NCI-H2029 treated with DMSO at 0.1 percent for 48 hours (cell line): ENCODE results near the gene NCOA1.
A peak's percentile ranks its signal among the peaks of the same experiment; 100 is the strongest.

ENCODE experiments used
- DNase-seq: peaks from one replicate; lab custom pipeline; 2025; lab: John Stamatoyannopoulos, UW

Gene NCOA1

DNA sequence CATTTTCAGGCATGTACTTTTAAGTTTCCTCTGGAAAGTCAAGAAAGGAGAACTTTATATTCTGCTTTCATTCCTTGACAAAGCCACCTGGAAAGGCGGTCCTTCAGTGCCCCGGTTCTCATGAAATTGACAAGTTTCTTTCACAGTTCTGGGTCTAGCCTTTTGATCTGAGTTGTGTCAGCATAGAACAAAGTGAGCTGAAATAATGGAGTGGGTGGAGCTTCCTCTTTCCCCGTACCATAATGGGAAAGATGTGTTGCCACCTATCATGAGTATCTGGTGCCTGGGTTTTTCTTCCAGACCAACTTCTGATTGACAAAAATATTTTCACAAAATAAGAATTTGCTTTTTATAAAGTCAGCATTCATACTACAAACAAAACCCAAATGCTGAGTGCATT is 252.9 kb downstream of the NCOA1 start:
- no peak for DNase-seq

DNA sequence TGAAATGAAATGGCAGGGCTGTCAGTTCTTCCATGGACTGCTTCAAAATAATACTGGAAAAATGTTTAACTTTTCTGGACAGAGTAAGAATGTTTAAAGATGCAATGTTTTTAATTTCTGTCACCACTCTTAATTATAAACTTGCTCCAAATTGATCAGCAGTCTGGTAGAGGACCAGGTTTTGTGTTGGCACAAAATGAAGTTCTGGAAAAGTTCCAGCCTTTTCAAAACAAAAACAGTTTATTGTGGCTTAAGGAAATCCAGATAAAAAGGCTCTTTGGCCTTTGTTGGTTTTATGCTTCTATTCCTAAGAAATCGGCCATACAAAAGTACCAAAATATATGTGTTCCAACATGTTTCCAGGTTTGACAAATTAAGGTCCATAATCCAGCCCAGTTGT is 253.3 kb downstream of the NCOA1 start:
- DNase-seq = no peak

DNA sequence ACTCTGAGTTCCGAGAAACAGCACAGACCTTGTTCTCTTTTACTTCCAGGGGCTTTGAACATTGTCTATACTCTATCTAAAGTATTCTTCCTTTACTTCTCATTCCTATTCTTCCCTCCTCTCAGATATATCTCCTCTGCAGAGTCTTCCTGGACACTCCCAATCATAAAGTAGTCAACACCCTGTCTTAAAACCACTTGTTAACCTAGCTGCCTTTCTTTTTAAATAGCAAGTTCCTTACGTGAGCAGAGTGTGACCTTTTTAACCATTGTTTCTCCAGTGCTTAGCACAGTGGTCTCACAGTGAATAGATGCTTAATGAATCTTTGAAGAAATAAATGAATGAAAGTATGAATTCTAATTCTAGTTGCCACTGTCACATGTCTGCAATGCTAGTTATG is 254.8 kb downstream of the NCOA1 start:
- DNase-seq = no peak

DNA sequence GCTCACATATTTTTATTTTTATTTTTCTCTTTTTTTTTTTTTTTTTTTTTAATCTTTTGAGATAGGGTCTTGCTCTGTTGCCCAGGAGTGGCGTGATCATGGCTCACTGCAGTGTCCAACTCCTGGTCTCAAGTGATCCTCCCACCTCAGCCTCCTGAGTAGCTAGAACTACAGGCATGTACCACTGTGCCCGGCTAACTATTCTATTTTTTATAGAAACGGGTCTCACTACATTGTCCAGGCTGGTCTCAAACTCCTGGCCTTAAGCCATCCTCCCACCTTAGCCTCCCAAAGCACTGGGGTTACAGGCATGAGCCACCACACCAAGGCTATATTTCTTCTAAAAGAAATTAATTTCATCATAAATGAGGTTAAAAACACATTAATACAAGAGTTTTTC is 256.2 kb downstream of the NCOA1 start:
- no peak for DNase-seq

DNA sequence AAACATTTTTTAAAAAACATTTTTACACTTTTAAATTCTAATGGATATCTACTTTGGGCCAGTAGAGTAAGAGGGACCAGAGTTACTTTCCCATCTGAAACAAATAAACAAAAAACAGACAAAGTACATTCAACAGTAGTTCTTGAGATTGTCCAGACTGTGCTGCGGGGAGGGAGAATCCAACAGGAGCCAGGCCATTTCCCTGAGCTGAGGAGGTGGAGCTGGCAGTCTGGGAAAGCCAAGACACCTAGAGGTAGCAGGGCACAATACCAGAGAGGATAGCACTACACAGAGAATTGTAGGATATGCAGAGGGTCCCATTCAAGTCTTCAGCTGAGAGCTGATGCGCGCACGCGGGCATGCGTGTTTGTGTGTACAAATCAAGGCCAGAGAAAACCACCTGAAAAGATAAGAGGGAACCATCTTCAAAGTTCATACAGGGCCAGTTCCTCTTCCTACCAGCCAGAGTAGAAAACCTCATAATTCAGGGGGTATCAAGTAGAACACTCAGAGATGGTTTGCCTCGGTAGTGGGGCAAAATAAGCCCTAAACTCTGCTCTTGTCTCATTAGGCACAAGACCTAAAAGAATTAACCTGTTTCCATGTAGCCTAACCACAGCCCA is 258.1 kb downstream of the NCOA1 start:
- no peak for DNase-seq

DNA sequence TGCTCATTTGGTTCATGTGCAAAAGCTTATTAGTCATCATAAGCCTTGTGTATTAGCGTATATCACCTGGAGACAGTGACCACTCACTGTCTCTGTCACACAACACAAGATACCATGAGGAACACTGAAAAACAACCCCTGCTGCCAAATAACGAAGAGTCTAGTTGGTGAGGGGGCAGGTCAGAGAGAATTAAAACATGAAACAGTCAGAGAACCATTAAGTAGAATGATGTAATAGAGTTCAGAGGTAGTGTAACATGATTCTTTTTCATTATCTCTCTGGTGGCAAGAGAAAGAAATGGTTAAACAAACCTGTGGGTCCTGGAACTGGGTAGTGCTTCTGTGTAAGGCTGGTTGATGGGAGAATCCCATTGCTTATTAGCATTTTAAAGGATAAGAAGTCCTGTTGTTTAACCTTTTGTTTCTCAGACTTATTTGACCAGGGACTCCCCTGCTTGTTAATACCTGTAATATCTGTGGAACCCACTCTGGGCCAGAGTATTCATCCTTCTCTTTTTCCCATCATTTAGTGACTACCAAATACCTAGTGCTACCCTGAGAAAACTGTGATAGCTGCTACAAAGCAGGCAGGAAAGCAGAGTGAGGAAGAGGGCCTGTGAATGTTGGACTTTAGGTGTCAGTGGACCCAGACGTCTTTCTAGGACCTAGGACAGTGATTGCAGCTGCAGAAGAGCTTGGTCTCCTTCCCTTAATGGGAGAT is 264.1 kb downstream of the NCOA1 start:
- DNase-seq = peak; percentile 19

DNA sequence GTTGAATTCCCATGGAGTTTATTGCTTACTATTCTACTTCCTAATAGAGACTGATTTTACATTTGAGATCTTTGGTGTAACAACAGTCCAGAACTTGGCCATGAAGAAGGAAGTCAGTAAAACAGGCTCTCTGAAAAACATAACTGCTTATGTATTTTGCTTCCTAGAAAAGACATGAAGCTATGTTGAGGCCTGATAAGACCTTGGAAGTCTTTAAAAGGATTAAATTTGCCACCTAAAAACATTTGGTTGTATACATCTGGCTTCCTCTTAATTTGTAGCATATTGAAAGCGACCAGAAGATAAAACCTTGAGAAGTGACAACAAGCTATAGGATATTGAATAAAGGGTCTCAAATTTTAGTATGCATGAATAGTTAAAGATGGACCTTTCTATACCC is 265.7 kb downstream of the NCOA1 start:
- no peak for DNase-seq

DNA sequence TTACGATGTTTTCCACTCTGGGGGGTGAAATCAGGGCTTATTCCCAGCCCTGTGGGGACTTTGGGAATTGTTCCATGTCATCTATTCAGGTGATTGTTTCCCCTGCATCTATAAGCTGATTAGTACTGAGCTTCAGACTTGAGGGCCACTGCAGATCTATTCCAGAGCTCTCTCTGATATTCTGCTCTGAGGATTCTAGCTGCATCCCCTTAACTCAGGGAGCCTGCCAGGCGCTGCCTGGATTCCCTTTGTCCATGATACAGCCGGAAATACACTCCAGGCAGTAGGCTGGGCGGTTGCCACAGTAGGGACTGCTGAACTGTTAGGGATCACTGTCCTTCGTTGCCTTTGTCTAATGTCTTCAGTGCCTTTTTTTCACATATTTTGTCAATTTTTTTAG is 270.8 kb downstream of the NCOA1 start:
- no peak for DNase-seq

DNA sequence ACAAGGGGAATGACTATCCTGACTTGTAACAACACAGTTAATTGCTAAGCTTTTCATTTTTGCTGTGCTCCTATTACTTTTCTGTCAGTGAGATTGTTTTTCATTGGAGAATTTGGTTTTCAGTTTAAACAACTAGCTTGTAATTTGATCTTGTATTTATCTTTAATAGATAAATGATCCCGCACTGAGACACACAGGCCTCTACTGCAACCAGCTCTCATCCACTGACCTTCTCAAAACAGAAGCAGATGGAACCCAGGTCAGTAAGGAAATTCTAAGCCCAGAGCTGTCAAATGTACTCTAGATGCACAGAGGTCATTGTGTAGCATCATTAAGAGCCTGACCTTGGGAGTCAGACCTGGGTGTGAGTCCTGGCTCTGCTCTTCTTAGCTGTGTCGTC is 271.5 kb downstream of the NCOA1 start:
- DNase-seq = no peak

DNA sequence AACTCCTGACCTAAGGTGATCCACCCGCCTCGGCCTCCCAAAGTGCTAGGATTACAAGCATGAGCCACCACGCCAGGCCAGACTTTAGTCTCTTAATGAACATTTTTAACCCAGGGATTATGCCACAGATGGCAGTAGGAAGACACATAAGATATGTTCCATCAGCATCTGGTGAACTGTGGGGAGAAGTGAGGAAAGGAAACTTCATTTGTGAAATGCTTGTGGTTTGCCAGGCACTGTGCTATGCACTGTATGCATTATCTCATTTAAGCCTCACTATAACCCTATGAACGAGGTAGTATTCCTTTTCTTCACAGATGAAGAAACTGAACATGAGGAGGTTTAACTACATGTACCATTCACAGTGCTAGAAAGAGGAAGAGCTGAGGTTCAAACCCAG is 272.8 kb downstream of the NCOA1 start:
- no peak for DNase-seq

DNA sequence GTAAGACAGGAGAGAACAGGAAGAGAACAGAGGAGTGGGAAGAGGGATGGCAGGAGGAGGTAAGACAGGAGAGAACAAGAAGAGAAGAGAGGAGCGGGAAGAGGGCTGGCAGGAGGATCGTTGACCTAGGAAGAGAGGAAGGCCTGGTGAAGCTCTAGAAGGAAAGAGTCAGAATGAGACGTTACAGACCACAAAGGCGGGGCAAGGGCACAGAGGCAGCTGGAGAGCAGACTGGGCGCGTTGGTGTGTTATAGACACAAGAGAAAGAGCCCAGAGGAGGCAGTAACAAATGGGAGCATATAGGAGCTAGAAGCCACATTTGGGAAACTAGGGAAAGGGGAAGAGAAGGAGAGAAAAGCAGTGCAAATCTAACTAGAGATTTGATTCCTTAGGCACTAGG is 275.6 kb downstream of the NCOA1 start:
- no peak for DNase-seq

DNA sequence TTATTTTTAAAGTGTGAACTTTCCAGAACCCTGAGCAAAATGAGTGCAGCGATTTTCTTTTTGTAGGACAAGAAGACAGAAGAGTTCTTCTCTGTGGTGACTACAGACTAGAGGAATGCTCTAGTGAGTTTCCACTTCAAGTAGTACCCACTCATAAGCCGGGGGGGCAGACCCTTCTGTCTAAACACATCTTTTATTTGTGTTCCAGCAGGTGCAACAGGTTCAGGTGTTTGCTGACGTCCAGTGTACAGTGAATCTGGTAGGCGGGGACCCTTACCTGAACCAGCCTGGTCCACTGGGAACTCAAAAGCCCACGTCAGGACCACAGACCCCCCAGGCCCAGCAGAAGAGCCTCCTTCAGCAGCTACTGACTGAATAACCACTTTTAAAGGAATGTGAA is 277.0 kb downstream of the NCOA1 start:
- DNase-seq = peak; percentile 30

DNA sequence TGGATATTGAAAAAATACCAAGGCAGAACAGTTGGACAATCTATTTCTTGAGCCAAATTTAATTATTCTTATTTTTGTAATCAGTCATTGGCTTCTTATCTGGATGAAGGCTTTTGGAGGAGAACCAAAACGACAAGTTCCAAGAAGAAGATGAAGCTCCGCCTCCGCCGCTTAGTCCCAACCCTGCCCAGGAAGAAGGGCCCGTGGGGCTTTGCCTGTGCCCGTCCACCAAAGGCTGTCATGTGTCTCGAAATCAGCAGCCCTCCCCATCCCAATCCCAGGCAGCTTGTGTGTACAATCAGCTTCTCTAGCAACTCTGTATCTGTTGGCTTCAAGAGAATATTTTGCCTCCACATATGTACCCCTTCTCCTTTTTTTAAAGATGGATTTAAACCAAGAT is 277.5 kb downstream of the NCOA1 start:
- no peak for DNase-seq

DNA sequence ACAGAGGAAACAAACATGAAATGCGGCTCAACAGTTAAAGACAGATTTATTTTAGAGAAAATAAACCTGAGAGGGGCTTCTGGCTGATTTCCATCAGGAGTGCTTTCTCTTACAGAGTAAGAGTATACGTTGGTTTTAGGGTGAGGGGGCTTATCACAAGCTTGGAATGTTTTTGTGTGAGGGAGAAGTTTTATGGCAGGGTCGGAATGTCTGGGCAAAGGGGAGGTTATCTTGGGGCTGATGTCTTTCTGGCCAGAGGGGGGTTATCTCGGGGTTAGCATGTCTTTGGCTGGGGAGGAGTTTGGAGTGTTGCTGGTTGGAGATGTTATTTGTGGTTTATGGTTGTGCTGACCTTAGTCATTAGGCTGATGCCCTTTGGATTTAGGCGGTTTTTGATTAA is 280.0 kb downstream of the NCOA1 start:
- no peak for DNase-seq

DNA sequence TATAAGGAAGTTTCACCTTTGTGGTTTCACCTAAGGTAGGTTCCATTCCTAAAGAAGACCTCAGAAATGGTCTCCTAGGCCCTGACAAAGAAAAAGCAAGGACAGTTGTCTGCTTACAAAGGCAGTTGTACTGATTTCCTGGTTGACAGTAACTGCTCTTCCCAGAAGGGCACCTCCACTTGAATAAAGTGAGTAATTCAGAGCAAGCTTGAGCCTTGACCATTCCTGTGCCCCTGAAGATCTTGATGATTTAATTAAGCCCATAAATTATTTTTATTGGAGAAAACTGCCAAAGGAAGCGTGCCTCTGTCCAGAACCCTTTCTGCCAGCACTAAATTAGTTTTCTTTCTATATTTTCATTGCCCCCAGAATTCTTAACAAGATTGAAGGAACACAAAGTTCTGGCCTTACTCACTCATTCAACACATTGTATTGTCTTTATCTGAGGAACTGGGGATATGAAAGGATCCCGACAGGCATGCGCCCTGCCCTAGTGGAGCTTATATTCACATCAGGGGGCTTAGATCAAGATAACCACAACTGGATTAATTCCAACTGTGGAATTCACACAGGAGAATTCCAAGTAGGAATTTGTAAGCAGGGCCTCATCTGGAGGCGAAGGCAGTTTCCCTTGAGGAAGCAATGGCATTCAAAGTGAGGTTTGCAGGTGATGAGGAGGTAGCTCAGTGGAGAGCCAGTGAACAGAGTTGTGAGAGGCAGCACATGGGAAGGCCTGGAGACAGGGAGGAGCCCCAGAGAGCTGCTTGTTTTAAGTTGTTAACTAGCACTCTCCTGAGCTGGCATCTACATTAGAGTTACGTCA is 280.9 kb downstream of the NCOA1 start:
- DNase-seq = no peak

DNA sequence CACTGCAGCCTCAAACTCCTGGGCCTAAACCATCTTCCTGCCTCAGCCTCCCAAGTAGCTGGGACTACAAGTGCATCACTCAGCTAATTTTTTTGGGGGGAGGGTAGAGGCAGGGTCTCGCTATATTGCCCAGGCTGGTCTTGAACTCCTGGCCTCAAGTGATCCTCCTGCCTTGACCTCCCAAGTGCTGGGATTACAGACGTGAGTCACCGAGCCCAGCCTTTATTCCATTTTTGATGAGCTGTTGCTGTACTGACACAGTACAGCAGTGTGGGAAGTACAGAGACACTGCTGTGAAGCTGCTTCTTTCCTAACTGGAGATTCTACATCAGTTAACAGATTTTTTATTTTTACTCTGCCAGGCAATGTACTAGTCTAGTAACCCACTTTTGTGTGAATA is 283.3 kb downstream of the NCOA1 start:
- no peak for DNase-seq

DNA sequence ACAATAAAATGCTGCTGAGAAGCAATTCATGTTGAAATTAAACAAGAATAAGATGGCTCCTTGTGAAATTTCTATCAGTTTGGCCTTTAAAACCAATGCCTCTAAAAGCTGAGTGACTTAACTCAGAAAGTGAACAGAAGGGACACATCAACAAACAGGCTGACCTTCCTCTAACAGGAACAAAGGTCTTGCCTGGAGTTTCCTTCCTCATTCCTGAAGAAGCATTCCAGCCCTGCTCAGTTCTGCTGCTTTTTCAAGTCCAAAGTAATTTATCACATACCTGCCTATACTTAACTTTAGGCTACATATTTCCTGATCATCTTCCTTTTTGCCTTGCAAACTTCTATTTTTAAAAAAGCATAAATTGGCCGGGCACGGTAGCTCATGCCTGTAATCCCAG is 288.1 kb downstream of the NCOA1 start:
- DNase-seq = no peak

DNA sequence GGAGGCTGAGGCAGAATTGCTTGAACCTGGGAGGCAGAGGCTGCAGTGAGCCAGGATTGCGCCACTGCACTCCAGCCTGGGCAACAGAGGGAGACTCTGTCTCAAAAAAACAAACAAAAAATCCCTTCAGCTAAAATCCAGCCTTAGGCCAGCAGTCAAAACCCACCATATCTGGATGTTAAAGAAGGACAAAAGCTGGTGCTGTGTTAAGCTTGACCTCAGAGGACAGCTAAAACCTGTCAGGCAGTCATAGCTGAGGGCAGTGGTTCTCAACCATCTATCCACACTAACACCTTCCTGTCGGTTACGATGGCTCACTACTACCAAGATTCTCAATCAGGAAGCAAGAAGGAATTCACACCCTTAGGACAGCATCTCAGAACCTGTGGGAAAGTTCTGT is 292.6 kb downstream of the NCOA1 start:
- DNase-seq = no peak

DNA sequence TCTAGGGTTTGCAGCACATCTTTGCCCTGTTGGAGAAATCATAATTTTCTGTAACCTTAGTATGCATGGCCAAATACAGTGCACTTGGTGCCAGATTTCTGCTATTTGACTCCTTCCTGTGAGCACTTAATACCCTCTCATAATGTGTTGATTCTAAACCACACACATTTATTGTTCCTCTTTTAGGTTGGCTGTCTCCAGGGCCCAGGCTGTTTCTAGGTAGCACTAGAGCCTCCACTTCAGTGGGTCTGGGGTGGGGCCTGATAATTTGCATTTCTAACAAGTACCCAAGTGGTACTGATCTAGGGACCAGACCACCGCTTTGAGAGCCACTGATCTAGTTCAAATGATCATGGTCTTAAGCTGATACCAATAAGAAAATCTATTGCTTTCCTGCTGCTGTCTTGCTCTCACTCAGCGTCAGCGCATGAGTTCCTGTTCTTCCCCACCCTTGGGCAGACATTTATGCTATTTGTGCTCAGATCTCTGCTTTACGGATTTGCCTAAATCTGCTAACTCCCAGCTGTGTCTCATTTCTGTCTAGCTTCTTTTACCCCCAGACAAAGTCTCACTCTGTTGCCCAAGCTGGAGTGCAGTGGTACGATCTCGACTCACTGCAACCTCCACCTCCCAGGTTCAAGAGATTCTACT is 294.7 kb downstream of the NCOA1 start:
- peak; percentile 65 for DNase-seq

DNA sequence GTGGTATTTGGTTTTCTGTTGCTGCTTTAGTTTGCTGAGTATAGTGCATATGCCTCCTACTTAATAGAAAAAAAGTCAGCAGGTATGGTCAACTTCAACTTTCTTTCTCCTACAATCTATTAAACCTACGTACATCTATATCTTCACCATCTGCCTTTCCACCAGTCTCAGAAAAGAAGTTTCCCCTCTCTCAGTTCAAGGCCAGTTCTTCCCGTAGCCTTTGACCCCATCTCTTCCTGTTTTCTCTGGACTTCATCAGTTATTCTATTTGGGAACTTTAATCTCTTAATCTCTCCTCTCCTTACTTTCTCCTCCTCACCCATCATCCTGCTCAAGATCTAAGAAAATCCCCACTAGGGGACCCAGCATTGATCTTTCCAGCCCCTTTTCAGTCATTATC is 296.5 kb downstream of the NCOA1 start:
- no peak for DNase-seq

DNA sequence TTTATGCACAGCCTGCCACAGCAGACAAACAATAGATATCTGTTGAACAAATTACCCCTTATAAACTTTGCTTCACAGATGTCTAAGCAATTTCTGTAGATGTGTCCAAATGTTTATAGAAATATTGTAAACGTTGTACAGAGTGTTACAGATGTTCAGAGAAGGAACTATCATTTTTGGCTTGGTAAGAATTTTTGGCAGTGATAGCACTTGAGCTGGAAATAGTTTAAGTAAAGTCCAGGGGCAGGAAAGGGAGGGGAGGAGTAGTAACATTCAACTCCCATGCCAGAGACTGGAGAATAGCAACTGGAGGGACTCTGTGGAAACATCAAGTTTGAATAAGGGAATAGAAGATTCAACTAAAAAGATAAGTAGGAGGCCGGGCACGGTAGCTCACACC is 297.8 kb downstream of the NCOA1 start:
- DNase-seq = no peak

DNA sequence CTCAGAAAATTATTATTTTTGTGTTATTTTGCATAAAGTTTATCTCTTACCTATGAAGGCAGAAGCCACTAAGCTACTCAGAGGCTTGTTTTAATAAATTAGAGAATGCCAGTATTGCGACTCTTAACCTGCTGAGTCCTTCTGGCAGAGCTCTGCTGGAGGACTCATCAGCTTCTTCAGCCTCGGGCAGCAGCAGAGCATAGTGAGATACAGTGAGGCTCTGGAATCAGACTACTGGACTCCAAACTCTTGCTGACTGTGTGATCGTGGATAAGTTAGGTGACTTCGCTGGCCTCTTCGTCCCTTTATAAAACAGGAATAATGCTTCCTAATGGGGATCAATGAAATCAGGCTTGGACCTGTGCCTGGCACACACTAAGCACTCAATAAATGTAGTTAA is 300.4 kb downstream of the NCOA1 start:
- DNase-seq = no peak

DNA sequence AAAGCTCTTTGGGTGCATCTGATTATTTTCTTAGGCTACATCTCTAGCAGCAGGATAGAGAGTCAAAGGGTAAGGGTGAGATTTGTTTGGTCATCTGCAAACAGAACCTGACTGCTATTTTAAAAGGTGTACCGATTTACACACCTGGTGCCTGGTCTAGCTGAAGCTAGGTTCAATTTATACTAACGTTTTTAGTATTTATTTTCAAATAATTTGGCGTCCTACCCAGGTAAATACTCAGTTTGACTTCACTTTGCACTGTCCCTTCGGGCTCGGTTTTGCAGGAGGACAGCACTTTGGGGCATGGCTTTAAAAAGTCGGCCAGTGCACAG is 301.5 kb downstream of the NCOA1 start:
- no peak for DNase-seq
